ENCODE data around the gene IQCF6. TPM values are rescaled to one million over a fixed set of nuclear protein-coding genes. Genes with fewer than 3 reads are reported as not detected.
"Not testable (repeated sequence)": the region's sequence is repeated elsewhere in the genome, so short reads cannot be mapped to it uniquely, and the experiment has no call there.

The IQCF6 gene
- total RNA-seq, 1 donor from 2014 or later, result not detected

- no peak for TF ChIP-seq CTCF (IDR thresholded peaks at IDR 0.05; ENCODE audit: partially characterized antibody, unreplicated experiment)
- peaks cover 3% of the 10 kb centered on the region for H3K36me3 Mint-ChIP-seq (ENCODE audit: unreplicated experiment)
- no peak for DNase-seq
- no peak overlapping the region for H3K4me3 Mint-ChIP-seq (ENCODE audit: unreplicated experiment)
- H3K27ac Mint-ChIP-seq (ENCODE audit: unreplicated experiment), result no peak overlapping the region
- no peaks in the 10 kb centered on the region for H3K27me3 Mint-ChIP-seq (ENCODE audit: unreplicated experiment)
- no peaks in the 10 kb centered on the region for H3K9me3 Mint-ChIP-seq (ENCODE audit: unreplicated experiment)
- peaks cover 4% of the 10 kb centered on the region for H3K4me1 Mint-ChIP-seq (ENCODE audit: low read depth, unreplicated experiment)
Measured at GRCh38 chr3:51794206-51794605, 15.2 kb upstream of the IQCF6 start.

GRCh38 chr3:51792206-51792605, 13.2 kb upstream of the IQCF6 start:
- H3K4me3 Mint-ChIP-seq (ENCODE audit: unreplicated experiment), result no peak overlapping the region
- H3K36me3 Mint-ChIP-seq (ENCODE audit: unreplicated experiment), result peaks cover 16% of the 10 kb centered on the region
- DNase-seq, result no peak
- no peak overlapping the region for H3K27ac Mint-ChIP-seq (ENCODE audit: unreplicated experiment)
- no peaks in the 10 kb centered on the region for H3K27me3 Mint-ChIP-seq (ENCODE audit: unreplicated experiment)
- no peak for TF ChIP-seq CTCF (IDR thresholded peaks at IDR 0.05; ENCODE audit: partially characterized antibody, unreplicated experiment)
- peaks cover 4% of the 10 kb centered on the region for H3K4me1 Mint-ChIP-seq (ENCODE audit: low read depth, unreplicated experiment)
- no peaks in the 10 kb centered on the region for H3K9me3 Mint-ChIP-seq (ENCODE audit: unreplicated experiment)

GRCh38 chr3:51789437-51789836, 10.4 kb upstream of the IQCF6 start:
- no peak for TF ChIP-seq CTCF (IDR thresholded peaks at IDR 0.05; ENCODE audit: partially characterized antibody, unreplicated experiment)
- DNase-seq, result no peak
- Mint-ChIP-seq H3K4me3 (ENCODE audit: unreplicated experiment) (no peak overlapping the region), H3K4me1 (ENCODE audit: low read depth, unreplicated experiment) (peaks cover 1% of the 10 kb centered on the region), H3K36me3 (ENCODE audit: unreplicated experiment) (peaks cover 19% of the 10 kb centered on the region), H3K9me3 (ENCODE audit: unreplicated experiment) (no peaks in the 10 kb centered on the region), H3K27me3 (ENCODE audit: unreplicated experiment) (no peaks in the 10 kb centered on the region), H3K27ac (ENCODE audit: unreplicated experiment) (no peak overlapping the region)

GRCh38 chr3:51787576-51787975, 8.5 kb upstream of the IQCF6 start:
- not testable (repeated sequence) for H3K9me3 Mint-ChIP-seq (ENCODE audit: unreplicated experiment); H3K27ac Mint-ChIP-seq (ENCODE audit: unreplicated experiment); H3K4me1 Mint-ChIP-seq (ENCODE audit: low read depth, unreplicated experiment); H3K4me3 Mint-ChIP-seq (ENCODE audit: unreplicated experiment); H3K27me3 Mint-ChIP-seq (ENCODE audit: unreplicated experiment); DNase-seq
- peaks cover 19% of the 10 kb centered on the region for H3K36me3 Mint-ChIP-seq (ENCODE audit: unreplicated experiment)

GRCh38 chr3:51786267-51786666, 7.2 kb upstream of the IQCF6 start:
- Mint-ChIP-seq H3K9me3 (ENCODE audit: unreplicated experiment) (no peaks in the 10 kb centered on the region), H3K36me3 (ENCODE audit: unreplicated experiment) (peaks cover 19% of the 10 kb centered on the region), H3K27ac (ENCODE audit: unreplicated experiment) (no peak overlapping the region), H3K4me3 (ENCODE audit: unreplicated experiment) (no peak overlapping the region), H3K27me3 (ENCODE audit: unreplicated experiment) (no peaks in the 10 kb centered on the region), H3K4me1 (ENCODE audit: low read depth, unreplicated experiment) (no peaks in the 10 kb centered on the region)
- no peak for TF ChIP-seq CTCF (IDR thresholded peaks at IDR 0.05; ENCODE audit: partially characterized antibody, unreplicated experiment)
- DNase-seq, result no peak

GRCh38 chr3:51778554-51778953, 483 bp downstream of the IQCF6 start:
- peaks cover 7% of the 10 kb centered on the region for H3K27me3 Mint-ChIP-seq (ENCODE audit: unreplicated experiment)
- H3K9me3 Mint-ChIP-seq (ENCODE audit: unreplicated experiment), result peaks cover 5% of the 10 kb centered on the region
- TF ChIP-seq CTCF (IDR thresholded peaks at IDR 0.05; ENCODE audit: partially characterized antibody, unreplicated experiment), result no peak
- DNase-seq, result no peak
- H3K27ac Mint-ChIP-seq (ENCODE audit: unreplicated experiment), result no peak overlapping the region
- H3K36me3 Mint-ChIP-seq (ENCODE audit: unreplicated experiment), result peaks cover 8% of the 10 kb centered on the region
- no peak overlapping the region for H3K4me3 Mint-ChIP-seq (ENCODE audit: unreplicated experiment)
- no peaks in the 10 kb centered on the region for H3K4me1 Mint-ChIP-seq (ENCODE audit: low read depth, unreplicated experiment)

Data from glutamatergic neuron (in vitro differentiated cells).